ENCODE results near the gene SCNN1A.

DNA sequence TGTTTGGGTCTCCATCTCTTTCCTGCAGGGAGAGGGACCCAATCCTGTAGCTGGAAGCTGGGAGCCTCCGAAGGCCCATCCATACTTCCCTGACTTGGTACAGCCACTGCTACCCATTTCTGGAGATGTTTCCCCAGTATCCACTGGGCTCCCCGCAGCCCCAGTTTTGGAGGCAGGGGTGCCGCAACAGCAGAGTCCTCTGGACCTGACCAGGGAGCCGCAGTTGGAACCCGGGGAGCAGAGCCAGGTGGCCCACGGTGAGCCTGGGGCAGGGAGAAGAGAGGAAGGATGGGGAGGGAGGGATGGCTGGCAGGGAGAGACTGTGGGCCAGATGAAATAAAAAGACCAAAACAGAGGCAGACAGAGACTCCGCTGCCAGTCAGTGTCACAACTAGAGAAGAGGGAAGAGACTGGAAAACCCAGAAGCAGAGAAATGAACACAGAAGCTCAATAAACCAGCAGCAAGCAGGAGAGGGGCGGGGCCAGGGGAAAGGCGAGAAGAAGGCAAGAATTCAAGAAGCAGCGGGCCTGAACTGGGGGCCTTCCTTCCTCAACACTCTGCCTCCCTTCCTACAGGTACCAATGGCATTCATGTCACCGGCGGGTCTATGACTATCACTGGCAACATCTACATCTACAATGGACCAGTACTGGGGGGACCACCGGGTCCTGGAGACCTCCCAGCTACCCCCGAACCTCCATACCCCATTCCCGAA, 14.9 kb upstream of the SCNN1A start:
- TF ChIP-seq, protein P1, sequence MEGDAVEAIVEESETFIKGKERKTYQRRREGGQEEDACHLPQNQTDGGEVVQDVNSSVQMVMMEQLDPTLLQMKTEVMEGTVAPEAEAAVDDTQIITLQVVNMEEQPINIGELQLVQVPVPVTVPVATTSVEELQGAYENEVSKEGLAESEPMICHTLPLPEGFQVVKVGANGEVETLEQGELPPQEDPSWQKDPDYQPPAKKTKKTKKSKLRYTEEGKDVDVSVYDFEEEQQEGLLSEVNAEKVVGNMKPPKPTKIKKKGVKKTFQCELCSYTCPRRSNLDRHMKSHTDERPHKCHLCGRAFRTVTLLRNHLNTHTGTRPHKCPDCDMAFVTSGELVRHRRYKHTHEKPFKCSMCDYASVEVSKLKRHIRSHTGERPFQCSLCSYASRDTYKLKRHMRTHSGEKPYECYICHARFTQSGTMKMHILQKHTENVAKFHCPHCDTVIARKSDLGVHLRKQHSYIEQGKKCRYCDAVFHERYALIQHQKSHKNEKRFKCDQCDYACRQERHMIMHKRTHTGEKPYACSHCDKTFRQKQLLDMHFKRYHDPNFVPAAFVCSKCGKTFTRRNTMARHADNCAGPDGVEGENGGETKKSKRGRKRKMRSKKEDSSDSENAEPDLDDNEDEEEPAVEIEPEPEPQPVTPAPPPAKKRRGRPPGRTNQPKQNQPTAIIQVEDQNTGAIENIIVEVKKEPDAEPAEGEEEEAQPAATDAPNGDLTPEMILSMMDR (IDR thresholded peaks at IDR 0.05), result no peak
- no peak for TF ChIP-seq EZH2 (IDR thresholded peaks at IDR 0.05; ENCODE audit: borderline replicate concordance, insufficient read depth, low read depth, low read length, poor library complexity, severe bottlenecking)

All from B cell (primary cell).